Measurements from ENCODE around the gene ABLIM1.

DNA sequence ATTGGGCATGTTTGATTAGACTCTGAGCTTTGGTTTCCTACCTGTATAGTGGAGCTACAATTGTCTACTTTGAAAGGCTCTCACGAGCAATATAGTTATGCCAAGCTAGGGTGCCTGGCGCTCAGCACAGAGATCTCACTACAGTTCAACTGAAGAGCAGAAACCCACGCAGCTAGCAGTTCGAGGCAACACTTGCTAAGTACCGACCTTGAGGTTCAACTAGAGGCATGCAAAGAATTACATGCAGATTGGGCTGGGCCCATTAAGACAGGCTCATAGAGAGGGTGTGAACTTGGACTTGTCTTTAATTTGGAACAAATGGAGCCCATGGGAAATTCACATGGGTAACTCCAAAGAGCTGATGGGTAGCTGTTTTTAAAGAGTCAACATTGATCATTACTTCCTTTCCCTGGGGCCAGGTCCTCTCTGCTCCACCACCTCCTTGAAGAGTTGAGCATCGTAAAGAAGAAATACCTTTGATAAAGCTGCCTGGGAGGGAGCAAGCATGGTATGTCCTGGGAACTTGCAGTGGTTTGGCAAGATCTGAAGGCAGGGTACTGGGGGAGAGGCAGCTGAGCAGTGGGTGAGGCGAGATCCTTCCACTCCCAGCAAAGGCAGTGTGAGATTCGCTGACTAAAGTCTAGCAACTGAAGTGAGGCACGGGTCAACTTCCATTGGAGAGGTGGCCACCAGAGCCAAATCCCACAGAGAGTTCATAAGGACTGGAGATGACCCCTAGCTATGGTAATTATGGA lies 228.3 kb downstream of the ABLIM1 start:
- TF ChIP-seq POLR2AphosphoS5 (IDR thresholded peaks at IDR 0.05) (no peak), POLR2A (IDR thresholded peaks at IDR 0.05) (no peak)
- TF ChIP-seq, protein P1, sequence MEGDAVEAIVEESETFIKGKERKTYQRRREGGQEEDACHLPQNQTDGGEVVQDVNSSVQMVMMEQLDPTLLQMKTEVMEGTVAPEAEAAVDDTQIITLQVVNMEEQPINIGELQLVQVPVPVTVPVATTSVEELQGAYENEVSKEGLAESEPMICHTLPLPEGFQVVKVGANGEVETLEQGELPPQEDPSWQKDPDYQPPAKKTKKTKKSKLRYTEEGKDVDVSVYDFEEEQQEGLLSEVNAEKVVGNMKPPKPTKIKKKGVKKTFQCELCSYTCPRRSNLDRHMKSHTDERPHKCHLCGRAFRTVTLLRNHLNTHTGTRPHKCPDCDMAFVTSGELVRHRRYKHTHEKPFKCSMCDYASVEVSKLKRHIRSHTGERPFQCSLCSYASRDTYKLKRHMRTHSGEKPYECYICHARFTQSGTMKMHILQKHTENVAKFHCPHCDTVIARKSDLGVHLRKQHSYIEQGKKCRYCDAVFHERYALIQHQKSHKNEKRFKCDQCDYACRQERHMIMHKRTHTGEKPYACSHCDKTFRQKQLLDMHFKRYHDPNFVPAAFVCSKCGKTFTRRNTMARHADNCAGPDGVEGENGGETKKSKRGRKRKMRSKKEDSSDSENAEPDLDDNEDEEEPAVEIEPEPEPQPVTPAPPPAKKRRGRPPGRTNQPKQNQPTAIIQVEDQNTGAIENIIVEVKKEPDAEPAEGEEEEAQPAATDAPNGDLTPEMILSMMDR (IDR thresholded peaks at IDR 0.05): no peak
